Measurements from ENCODE around the gene RBM20.

RBM20 gene

DNA sequence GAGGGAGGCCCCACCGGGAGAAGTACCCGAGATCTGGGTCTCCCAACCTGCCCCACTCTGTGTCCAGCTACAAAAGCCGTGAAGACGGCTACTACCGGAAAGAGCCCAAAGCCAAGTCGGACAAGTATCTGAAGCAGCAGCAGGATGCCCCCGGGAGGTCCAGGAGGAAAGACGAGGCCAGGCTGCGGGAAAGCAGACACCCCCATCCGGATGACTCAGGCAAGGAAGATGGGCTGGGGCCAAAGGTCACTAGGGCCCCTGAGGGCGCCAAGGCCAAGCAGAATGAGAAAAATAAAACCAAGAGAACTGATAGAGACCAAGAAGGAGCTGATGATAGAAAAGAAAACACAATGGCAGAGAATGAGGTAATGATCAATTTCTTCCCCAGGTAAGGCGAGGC is 168.4 kb downstream of the RBM20 start:
- DNase-seq (ENCODE audit: low spot score): no peak

- no peak for DNase-seq (ENCODE audit: low spot score)
Measured at GRCh38 chr10:110813743-110814472, 169.8 kb downstream of the RBM20 start.

GRCh38 chr10:110815354-110816004 is 171.3 kb downstream of the RBM20 start:
- DNase-seq (ENCODE audit: low spot score): no peak

GRCh38 chr10:110817614-110818013 is 173.5 kb downstream of the RBM20 start:
- no peak for DNase-seq (ENCODE audit: low spot score)

DNA sequence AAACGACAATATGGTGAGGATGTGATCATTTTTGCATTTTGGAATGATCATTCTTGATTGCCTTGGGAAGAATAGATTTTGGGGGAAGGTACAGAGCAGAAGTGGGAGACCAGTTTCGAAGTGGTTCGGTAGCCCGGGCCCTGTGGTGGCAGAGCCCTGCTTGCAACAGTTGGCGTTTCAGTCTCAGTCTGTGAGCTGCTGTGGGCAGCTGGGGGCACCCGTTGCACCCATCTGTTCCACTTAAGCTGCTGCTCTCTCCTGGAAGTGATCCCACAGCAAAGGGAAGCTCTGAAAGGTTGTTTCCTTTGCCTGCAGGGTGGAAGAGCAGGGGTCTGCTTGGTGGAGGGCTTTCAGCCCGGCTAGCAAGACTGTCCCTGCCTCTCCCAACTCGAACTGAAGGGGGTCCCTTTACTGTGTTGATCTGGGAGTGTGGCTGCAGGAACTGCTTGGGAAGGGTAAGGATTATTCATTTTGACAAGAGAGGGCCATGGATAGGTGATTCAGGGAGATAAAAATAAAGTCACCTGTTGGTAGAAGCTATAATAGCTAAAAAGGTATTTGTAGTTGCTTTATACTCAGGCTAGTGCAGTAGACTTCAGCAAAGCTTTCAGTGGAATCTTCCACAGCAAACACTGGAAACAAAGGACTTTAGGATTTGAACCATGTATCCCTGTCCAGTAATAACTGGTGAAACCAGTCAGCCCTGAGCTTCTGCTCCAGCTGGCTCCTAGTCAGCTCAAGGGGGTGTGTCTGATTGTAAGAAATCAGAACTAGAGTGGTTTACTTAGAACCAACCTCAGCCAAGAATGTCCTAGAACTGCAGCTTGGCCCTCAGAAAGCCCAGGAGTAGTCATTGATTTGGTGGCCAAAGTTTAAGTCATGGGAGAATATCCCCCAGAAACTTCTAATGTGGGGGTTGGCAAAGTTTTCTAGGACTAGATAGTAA is 174.4 kb downstream of the RBM20 start:
- no peak for DNase-seq (ENCODE audit: low spot score)

DNA sequence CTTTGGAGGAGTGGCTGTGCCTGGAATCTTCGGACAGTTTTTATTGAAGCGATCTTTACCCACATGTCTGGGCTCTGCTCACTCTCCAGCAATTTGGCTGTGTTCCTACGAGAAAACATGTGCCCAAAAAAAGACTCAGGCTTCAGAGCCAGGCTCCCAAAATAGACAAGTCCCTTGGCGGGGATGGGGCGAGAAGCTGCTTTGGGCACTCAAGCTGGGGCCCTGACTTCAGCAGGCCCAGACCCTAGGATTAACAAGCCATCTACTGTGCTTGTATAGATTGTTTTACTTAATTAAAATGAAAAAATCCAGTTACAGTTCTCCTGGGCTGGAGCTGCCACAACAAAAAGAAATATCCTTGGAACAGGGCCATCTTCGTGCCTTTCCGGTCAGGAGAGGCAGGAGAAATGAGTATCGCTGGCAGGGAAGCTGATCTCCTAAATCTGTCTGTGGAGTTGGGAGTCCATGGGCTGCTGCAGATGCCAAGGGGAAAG is 176.2 kb downstream of the RBM20 start:
- DNase-seq (ENCODE audit: low spot score): peak; percentile 66

GRCh38 chr10:110821508-110821907 is 177.4 kb downstream of the RBM20 start:
- DNase-seq (ENCODE audit: low spot score): no peak

DNA sequence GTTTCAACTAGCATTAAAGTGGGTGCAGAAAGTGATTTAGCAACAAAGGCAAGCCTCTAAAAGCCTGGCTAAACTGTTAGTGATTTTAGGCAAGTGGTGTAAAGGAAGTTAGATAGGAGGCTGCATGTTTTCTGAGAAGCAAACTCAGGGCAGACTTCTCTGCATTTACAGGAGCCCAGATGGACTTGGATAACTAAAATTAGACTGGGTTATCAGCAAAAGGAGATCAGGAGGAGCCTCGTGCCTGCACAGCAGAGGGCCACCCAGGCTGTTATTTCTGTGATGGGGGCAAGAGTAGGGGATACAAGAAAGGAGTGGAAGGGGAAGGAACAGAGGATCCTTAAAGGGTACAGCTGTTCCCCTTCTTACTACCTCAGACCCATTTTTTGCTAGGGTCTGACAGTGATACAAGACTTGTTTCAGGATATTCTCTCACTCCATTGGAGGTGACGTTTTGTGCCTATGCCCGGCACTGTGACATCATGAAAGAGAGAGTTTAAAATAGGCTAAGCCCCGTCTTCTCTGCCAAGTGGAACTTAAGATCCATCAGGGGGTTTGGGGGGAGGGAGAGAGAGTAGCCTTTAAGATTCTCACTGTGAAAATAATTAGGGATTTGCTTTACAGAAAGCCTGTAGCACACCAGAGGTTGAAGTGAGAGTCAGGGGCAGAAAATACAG is 178.0 kb downstream of the RBM20 start:
- no peak for DNase-seq (ENCODE audit: low spot score)

GRCh38 chr10:110822712-110823311 is 178.7 kb downstream of the RBM20 start:
- no peak for DNase-seq (ENCODE audit: low spot score)

GRCh38 chr10:110824152-110824441 is 180.0 kb downstream of the RBM20 start:
- no peak for DNase-seq (ENCODE audit: low spot score)

GRCh38 chr10:110824660-110825059 is 180.5 kb downstream of the RBM20 start:
- no peak for DNase-seq (ENCODE audit: low spot score)

DNA sequence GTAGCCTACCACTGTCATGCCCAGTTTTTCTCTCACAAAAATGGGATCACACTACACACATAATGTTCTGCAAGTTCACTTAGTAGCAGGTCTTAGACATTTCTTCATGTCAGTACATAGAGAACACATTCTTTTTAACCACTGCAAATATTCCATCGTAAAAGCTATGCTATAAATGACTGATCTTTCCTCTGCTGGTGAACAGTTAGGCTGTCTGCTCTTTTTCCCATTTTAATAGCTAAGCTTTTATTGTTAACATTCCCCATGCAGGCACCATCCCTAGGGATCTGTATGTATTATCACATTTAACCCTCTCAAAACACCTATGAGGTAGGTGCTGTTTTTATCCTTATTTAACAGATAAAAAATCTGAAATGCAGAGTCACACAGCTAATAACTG is 181.4 kb downstream of the RBM20 start:
- DNase-seq (ENCODE audit: low spot score): no peak

GRCh38 chr10:110827410-110827809 is 183.3 kb downstream of the RBM20 start:
- no peak for DNase-seq (ENCODE audit: low spot score)

DNA sequence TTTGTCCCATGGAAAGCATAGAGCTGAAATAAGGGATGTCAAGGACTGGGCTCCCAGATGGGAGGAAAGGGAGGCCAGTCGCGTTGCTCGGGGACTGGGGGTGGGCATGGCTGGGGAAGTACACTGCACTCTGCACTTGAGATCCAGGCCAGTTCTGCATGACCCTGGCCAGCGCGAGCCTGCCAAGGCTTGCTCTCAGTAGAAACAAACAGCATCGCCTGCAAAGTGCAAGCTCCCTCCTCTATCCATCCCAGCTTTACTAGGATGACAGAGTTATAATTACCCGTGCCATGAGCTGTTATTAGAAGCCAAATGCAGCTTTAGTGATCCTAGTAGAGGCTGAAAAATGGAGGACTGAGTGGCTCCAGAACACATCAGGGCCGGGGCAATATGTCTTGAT is 183.7 kb downstream of the RBM20 start:
- DNase-seq (ENCODE audit: low spot score): no peak

GRCh38 chr10:110828525-110828924 is 184.4 kb downstream of the RBM20 start:
- no peak for DNase-seq (ENCODE audit: low spot score)

DNA sequence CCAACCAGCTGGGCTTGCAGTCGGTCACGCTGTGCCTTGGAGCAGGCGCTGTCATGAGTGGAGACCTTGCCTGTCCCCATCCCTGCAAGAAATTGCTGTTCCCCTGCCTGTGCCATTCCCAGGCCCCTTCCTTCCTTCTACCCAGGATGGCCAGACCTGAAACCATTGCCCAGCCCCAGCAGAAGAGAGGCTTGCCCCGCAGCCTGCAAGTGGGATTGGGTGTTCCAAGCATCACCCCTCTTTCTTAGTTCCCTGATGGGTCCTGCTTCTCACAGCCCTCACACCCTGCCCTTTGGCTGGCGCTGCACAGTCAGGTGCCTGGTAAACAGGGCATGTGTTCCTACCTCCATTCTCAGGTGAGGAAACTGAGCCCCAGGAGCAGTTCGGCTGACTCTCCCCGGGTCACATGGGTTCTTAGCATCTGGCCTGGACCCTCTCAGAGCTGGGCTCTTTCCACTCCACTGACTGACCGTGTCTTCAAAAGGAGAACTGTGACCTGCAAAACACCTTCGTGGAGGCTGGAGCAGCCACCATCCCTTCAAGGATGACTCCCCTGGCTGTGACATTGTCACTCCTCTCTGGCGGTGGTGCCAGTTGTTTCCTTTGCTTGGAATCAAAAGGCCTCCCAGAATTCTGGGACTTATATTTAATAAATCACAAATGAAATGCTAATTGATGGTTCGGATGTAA is 185.7 kb downstream of the RBM20 start:
- no peak for DNase-seq (ENCODE audit: low spot score)

GRCh38 chr10:110833234-110833940 is 189.3 kb downstream of the RBM20 start:
- DNase-seq (ENCODE audit: low spot score): no peak

DNA sequence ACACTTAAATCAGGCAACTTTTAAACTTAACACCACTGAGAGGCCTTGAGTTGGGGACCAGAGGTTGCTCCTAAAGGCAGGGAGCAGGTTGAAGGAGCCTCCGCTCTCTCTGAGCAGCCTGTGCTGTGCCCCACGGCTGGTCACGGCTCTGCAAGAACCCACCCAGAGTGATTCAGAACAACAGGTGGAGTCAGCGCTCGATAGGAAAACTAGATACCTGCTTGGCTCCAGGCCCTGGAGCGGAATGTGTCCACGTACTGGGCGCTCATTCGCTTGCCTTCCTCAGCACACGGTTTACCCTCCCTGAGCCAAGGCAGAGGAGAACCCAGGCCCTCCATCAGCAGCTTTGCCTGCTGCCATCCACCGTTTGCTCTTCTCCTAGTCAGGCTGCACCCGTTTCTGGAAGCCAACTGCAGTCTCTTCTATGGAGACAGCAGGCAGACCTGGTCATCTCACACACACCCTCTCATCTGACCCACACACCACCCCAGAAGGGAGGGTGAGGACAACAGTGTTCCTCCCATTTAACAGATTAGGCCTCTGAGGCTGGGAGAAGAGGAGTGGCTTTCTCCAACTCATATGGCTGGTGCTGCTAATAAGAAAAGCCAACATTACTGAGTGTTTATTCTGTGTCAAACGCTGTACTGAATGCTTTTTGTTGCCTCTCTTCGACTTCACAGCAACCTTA is 189.9 kb downstream of the RBM20 start:
- no peak for DNase-seq (ENCODE audit: low spot score)

DNA sequence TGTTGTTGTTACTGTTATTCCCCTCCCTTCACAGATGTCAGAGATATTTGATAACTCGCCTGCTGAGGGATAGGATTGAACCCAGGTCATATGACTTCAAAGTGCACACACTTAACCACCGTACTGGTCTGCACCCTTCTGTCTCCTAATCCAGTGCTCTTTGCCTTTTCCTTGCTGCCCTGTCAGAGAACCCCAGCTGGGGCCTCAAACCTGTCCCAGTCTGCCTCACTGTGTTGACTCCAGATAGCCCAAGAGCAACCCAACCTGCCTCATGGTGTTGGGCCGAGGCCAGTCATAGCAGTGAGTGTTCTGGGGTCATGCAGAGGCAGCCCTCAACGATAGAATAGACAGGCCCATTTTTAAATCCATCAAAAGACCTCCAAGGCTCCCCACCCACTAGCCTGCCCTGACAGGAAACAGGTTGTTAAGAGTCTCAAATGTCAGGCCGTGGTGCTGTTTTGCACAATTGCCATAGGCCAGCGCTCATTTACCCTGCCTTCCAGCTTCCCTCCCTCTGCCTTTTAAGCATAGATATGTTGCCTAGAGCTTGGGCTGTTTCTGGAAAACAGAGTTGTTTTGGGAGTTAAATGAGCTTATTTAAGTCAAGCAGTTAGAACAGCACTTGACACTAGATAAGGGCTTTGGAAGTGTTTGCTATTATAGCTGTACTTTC is 190.6 kb downstream of the RBM20 start:
- no peak for DNase-seq (ENCODE audit: low spot score)
